GM23338 (cell line): ENCODE results near the gene RBP3.

Experiments used
- CREB1 ChIP-seq: fragments of 250-450 bp; sonication (Bioruptor Pico); IDR thresholded peaks from 2 replicates; pipeline ENCODE4 v1.5.0; 2020; ENCODE audit warnings: low read depth, mild to moderate bottlenecking, moderate library complexity
- CTCF ChIP-seq, 2 experiments: fragments of 200-600 bp in 1 of 2; sonication (generic) in 1 of 2; conservative IDR thresholded peaks; 2 replicates each; pipeline versions ENCODE4 v1.5.1 to v1.6.1; 2016 to 2017; ENCODE audit warnings: antibody characterized with exemption in 2 of 2, low read depth in 2 of 2, mild to moderate bottlenecking in 2 of 2, moderate library complexity in 1 of 2
- ETS1 ChIP-seq: IDR thresholded peaks from 2 replicates; pipeline ENCODE4 v1.6.1; 2016; ENCODE audit warnings: antibody characterized with exemption
- EZH2 ChIP-seq: fragments of 200-600 bp; sonication (generic); IDR thresholded peaks from one replicate; pipeline ENCODE4 v1.8.0; 2017; ENCODE audit warnings: antibody characterized with exemption, mild to moderate bottlenecking, low read depth; ENCODE audit not compliant: unreplicated experiment
- EZH2phosphoT487 ChIP-seq: fragments of 200-600 bp; sonication (generic); IDR thresholded peaks from one replicate; pipeline ENCODE4 v1.8.1; 2018; ENCODE audit warnings: antibody characterized with exemption; ENCODE audit not compliant: unreplicated experiment
- JUNB ChIP-seq: IDR thresholded peaks from one replicate; pipeline ENCODE4 v1.6.1; 2016; ENCODE audit warnings: antibody characterized with exemption; ENCODE audit not compliant: unreplicated experiment
- NANOG ChIP-seq: IDR thresholded peaks from 2 replicates; pipeline ENCODE4 v1.6.1; 2016; ENCODE audit warnings: antibody characterized with exemption, borderline replicate concordance
- POLR2AphosphoS5 ChIP-seq: IDR thresholded peaks from 2 replicates; pipeline ENCODE4 v1.6.1; 2016; ENCODE audit warnings: antibody characterized with exemption, low read depth
- REST ChIP-seq: IDR thresholded peaks from one replicate; pipeline ENCODE4 v1.6.1; 2018; ENCODE audit warnings: antibody characterized with exemption; ENCODE audit not compliant: unreplicated experiment
- STAT1 ChIP-seq: IDR thresholded peaks from one replicate; pipeline ENCODE4 v1.6.1; 2016; ENCODE audit warnings: antibody characterized with exemption; ENCODE audit not compliant: unreplicated experiment
- ZNF114 ChIP-seq: fragments of 250-450 bp; sonication (Bioruptor Pico); IDR thresholded peaks from 2 replicates; pipeline ENCODE4 v1.5.0; 2020; ENCODE audit warnings: mild to moderate bottlenecking, moderate library complexity
- ZNF331 ChIP-seq: fragments of 250-450 bp; sonication (Bioruptor Pico); IDR thresholded peaks from 2 replicates; pipeline ENCODE4 v1.5.0; 2020; ENCODE audit warnings: low read depth, mild to moderate bottlenecking, moderate library complexity
- ZNF462 ChIP-seq: fragments of 250-450 bp; sonication (Bioruptor Pico); IDR thresholded peaks from 2 replicates; pipeline ENCODE4 v1.5.0; 2020; ENCODE audit warnings: mild to moderate bottlenecking, moderate library complexity

- TF ChIP-seq CREB1 (CRISPR knock-in tag) (no peak), CTCF (conservative IDR thresholded peaks at IDR 0.05; ENCODE audit: low read depth in 2 of 2) (no peak), ZNF114 (CRISPR knock-in tag) (no peak), ETS1 (no peak), POLR2AphosphoS5 (no peak), REST (no peak), EZH2 (no peak), EZH2phosphoT487 (no peak), STAT1 (no peak), NANOG (no peak), ZNF462 (no peak), JUNB (no peak), ZNF331 (CRISPR knock-in tag) (no peak)
These were observed 16.7 kb upstream of the RBP3 start for GRCh38 chr10:47331491-47331890.
